Measurements from ENCODE around the gene CRTAP.

DNA sequence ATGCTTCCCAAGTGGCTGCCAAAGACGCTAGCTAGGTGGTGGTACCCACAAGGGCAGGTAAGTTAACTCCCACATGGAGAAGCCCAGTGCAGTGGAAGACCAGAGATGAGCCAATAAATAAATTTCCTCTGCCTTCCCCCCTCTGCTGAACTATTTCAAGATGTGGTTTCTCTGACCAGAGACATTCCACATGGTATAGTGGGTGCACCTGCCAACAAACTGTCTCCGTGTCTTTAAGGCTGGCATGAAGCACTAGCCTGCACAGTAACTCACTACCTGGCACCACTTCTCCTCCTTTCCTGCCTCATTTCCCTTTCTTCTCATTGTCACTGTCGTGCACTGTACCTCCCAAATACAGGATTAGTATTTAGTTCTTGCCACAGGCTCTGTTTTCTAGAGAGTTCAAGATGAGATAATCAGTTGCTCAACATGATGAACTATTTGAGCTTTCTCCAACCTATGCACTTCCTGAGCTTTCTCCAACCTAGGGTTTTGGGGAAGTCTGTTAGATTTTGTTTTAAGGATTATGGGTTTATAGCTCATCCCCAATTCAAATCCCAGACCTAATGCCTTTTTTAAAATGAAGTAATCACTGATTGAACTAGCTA is 8.4 kb upstream of the CRTAP start:
- TF ChIP-seq, protein P1, sequence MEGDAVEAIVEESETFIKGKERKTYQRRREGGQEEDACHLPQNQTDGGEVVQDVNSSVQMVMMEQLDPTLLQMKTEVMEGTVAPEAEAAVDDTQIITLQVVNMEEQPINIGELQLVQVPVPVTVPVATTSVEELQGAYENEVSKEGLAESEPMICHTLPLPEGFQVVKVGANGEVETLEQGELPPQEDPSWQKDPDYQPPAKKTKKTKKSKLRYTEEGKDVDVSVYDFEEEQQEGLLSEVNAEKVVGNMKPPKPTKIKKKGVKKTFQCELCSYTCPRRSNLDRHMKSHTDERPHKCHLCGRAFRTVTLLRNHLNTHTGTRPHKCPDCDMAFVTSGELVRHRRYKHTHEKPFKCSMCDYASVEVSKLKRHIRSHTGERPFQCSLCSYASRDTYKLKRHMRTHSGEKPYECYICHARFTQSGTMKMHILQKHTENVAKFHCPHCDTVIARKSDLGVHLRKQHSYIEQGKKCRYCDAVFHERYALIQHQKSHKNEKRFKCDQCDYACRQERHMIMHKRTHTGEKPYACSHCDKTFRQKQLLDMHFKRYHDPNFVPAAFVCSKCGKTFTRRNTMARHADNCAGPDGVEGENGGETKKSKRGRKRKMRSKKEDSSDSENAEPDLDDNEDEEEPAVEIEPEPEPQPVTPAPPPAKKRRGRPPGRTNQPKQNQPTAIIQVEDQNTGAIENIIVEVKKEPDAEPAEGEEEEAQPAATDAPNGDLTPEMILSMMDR (IDR thresholded peaks at IDR 0.05 in 4 of 5, conservative IDR thresholded peaks at IDR 0.05 in 1 of 5) = no peak
- no peak for TF ChIP-seq POLR2A (IDR thresholded peaks at IDR 0.05)
